AG09309 (cell line): Measurements from ENCODE around the gene NOL6.
"Not testable (repeated sequence)": the region's sequence is repeated elsewhere in the genome, so short reads cannot be mapped to it uniquely, and the experiment has no call there.

Source experiments
- DNase-seq: peaks from one replicate; pipeline ENCODE4 v3.0.0-alpha.2; 2010; ENCODE audit warnings: low read depth
- H3K4me3 ChIP-seq: 2 replicates; pipeline ENCODE4 v1.5.1; 2011; ENCODE audit warnings: mild to moderate bottlenecking, low read depth, low read length, moderate library complexity; ENCODE audit not compliant: control insufficient read depth
- CTCF ChIP-seq: IDR thresholded peaks from 2 replicates; pipeline ENCODE4 v1.5.1; 2011; ENCODE audit warnings: mild to moderate bottlenecking, low read depth, low read length, inconsistent platforms; ENCODE audit not compliant: insufficient read depth, control insufficient read depth; ENCODE audit errors: missing control alignments

NOL6 gene

GRCh38 chr9:33506626-33507370, 33.1 kb upstream of the NOL6 start:
- peak; percentile 80 for DNase-seq
- no peak overlapping the region for H3K4me3 ChIP-seq
- TF ChIP-seq CTCF = no peak

GRCh38 chr9:33498387-33498786, 24.7 kb upstream of the NOL6 start:
- DNase-seq = no peak
- peak; percentile 21 for TF ChIP-seq CTCF
- H3K4me3 ChIP-seq = no peak overlapping the region

- not testable (repeated sequence) for DNase-seq, H3K4me3 ChIP-seq
Observed at GRCh38 chr9:33493819-33494218, 20.1 kb upstream of the NOL6 start.

- no peak for TF ChIP-seq CTCF
- no peak overlapping the region for H3K4me3 ChIP-seq
- no peak for DNase-seq
Observed at GRCh38 chr9:33489066-33489465, 15.3 kb upstream of the NOL6 start.

GRCh38 chr9:33485312-33485711, 11.6 kb upstream of the NOL6 start:
- DNase-seq, H3K4me3 ChIP-seq: not testable (repeated sequence)

GRCh38 chr9:33480976-33481375, 7.3 kb upstream of the NOL6 start:
- no peak overlapping the region for H3K4me3 ChIP-seq
- no peak for DNase-seq
- no peak for TF ChIP-seq CTCF

GRCh38 chr9:33480106-33480505, 6.4 kb upstream of the NOL6 start:
- no peak for DNase-seq
- no peak for TF ChIP-seq CTCF
- no peak overlapping the region for H3K4me3 ChIP-seq

GRCh38 chr9:33476503-33476902, 2.8 kb upstream of the NOL6 start:
- TF ChIP-seq CTCF = no peak
- no peak overlapping the region for H3K4me3 ChIP-seq
- DNase-seq = no peak
